Anterior cingulate cortex (tissue), 58 donors: Measurements from ENCODE around the gene PRLHR.
A peak's percentile ranks its signal among the peaks of the same experiment; 100 is the strongest.

Experiments used
- DNase-seq, 58 donors: peaks; one replicate each; lab custom pipeline; 2025; lab: John Stamatoyannopoulos, UW

The PRLHR gene

DNA sequence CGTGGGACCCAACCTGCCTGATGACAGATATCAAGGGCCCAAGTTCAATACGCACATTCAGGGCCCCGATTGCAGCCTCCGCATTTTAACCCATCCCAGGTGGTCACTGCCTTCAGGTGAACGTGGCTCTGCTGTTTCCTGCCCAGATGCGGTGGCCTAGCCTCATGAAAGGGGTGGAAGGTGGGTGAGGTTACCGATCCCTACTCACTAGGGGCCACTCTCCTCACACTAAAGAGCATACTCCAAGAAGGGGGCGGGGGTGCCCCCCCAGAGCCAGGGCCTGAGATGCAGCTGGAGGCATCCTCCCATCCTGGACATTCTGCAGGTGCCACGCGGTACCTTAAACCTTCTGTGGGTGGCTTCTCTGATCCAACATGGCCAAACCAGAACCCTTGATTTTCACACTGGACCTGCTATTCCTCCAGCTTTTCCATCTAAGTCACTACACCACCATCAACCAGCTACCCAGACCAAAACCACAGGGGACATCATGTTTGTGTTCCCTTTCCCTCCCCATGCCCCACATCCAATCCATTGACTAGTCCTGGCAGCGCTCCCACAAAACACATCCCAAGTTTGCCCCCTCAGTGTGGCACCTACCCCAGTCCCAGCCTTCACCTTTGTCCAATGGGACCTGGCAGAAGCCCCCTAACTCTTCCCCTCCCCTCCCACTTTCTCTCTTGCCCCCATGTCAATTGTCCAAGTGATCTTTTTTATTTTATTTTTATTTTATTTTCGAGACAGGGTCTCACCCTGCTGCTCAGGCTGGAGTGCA, 30.0 kb downstream of the PRLHR start:
- DNase-seq = no peak

DNA sequence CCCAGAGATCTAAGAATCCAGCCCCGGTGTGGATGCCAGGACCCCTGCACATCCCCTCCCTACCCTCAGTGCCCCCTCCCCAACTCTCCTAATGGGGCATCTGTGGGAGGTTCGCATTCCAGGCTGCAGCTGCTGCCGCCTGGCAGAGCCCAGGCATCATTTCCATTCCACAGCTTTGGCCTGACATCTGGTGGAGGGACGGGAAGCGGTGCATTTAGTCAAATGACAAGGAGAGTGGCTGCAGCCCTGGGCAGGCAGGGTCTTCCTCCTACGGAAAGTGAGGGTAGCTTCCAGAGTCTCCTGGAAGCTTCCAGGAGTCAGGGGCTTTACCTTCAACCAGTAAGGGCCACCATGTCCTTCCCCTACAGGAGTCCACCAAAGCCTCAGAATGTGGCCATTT, 30.8 kb downstream of the PRLHR start:
- peak in 9 of 58 donors; percentile 6 to 33 (median 18) for DNase-seq

DNA sequence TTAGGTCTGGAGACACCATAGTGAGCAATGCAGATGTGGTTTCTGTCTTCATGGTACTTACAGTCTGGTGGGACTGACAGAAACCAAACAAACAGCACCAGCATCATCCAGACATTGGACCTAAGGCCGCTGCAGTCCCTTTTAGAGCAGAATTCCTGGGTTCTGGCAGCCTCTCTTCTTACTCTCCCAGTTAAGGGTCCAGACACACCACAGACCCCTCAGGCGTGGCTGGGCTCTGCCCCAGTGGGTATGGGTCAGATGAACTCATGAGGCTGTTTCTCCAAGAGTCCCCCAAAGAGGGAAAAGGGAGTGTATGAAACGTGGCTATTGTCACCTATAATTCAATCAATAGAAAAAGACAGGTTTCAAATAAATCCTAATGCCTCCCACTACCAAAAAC, 31.3 kb downstream of the PRLHR start:
- no peak for DNase-seq

DNA sequence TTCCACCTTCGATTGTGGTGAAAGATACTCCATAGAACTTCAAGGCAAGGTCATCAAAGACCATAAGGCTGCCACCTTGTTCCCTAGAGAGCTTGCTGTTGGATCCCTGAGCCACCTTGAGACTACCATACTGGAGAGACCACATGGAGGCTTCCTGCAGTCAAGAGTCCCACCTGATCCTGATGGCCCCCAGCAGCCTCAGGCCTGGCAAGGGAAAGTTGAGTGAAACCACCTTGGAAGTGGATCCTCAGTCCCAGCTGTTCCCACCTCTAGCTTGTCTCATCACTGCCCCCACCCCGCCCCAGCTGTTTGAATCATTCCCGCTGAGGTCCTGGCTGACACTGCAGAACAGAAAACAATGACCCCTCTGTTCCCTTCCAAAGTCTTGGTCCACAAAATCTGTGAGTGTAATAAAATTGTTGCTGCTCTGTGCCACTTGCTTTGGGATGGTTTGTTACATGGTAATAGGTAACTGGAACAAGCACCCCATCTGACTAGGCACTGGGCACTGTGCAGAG, 32.0 kb downstream of the PRLHR start:
- no peak for DNase-seq

DNA sequence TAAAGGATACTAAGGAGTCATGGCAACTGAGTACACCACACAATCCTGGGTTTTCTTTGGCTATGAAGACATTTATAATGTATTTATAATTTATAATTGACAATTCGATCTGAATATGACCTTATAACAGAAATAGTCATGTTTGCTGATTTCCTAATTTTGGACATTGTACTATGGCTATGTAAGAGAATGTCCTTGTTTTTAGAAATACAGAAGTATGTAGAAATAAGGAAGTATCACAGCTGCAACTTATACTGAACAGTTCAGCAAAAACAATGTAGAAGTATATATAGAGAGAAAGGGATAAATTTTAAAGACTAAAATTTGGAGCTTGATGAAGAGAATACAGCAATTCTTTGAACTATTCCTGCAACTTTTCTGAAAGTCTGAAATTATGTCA, 32.6 kb downstream of the PRLHR start:
- no peak for DNase-seq

DNA sequence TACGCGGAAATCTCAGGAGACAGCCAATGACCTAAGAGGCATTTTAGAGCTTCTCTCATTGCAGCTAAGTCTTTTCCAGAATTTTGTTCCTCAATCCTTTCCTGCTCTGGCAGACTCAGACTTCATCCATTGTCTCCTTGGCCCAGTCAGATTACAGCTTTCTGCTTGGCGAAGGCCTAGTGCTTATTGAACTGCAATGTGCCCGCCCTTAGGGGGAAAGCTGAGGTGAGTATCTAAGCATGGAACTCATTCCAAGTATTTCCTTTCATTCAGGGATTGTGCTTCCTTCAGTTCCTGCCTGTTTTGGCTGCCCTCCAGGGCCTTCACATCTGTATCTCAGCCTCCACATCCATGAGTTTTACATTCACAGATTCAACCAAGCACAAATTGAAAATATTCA, 37.5 kb downstream of the PRLHR start:
- no peak for DNase-seq

DNA sequence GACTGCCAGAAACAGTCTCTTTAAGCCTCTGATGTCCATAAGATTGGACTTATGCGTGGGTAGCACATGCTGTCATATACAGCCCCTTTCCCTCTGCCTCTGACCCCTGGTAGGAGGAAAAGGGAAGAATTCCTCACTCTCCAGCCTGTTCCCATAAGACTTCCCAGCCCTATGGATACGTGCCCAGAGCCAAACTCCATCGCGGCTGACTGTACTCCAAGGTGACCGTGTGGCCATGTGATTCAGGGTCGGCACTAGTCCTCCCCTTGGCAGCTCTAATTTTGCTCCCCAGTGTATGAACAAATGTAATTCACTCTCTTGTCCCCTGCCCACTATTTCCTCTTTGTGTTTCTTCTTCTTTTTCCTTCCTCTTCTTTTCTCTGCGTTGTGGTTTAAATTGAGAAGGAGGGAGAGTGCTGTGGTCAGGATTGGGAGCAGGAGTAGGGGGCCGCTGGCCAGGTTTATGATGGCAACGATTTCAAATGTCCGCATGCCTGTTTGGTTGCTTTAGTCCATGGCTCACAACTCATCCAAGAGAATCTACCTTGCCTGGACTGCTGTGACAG, 43.8 kb downstream of the PRLHR start:
- DNase-seq = no peak

DNA sequence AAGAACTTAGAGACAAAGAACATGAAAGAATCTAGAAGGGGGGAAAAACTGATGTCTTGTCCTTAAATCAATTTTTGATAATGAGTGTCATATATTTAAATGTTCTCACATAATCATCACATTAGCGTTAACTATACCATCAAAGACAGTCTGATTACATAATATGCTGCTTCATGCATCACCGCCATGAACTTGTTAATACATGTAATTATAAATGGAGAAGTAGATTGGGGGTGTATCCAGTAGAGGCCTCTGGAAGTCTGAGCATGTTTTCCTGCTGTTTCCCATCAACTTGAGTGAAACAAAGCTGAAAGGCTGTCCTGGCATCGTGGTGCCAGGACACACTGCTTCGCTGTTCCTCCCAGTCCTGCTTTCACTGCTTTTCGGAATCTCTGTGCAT, 48.2 kb downstream of the PRLHR start:
- DNase-seq = no peak

DNA sequence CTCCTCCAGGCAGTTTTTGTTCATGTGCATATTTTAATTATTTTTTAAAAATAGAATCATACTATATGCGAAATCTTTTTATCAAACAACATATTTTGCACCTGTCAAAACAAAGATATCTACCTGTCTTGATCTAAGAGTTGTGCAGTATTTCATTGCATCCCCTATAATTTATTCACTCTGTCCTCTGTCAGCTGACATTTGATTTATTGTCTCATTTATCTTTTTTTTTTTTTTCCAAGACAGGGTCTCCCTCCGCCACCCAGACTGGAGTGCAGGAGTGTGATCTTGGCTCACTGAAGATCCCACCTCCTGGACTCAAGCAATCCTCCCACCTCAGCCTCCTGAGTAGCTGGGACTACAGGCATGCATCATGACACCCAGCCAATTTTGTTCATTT, 49.0 kb downstream of the PRLHR start:
- DNase-seq = no peak

DNA sequence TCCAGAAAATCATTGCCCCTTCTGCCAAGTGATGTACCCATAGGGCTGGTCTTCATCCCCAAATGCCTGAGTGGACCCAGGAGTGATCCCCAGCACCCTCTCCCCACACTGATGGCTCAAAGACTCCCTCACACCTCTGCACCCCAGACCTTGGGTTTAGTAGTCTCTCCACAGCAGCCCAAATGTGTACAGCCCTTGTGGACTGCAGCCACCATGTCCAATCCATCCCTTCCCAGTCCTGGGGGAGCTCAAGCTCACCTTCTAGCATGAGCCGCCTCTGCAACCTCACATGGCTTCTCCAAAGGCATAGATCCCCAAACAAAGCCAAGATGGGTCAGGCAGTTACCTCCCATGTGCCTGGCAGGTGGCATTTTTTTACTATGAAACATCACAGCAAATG, 50.1 kb downstream of the PRLHR start:
- DNase-seq = no peak

DNA sequence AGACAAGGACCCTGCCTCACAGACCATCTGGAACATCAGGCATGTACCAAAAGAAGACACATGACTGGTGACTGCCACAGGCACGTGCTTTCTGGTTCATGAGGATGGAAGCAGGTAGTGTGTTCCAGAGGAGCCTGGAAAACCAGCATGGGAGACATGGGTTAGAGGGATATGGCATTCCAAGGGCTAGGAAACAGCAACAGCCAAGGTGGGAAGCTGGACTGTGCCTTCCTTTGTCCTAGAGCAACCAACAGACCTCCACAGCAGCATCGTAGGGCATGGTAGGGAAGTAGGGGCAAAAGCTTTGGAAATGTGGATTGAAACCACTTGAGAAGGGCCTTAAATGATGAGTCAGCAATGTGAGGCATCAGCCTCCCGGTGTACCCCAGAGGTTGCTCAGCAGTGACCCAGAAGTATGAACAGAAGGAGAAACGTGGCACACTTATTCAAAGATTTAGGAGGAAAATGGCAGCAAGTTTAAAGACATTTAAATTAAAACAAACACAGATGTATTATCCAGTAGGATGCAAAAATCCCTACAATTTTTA, 51.0 kb downstream of the PRLHR start:
- no peak for DNase-seq

DNA sequence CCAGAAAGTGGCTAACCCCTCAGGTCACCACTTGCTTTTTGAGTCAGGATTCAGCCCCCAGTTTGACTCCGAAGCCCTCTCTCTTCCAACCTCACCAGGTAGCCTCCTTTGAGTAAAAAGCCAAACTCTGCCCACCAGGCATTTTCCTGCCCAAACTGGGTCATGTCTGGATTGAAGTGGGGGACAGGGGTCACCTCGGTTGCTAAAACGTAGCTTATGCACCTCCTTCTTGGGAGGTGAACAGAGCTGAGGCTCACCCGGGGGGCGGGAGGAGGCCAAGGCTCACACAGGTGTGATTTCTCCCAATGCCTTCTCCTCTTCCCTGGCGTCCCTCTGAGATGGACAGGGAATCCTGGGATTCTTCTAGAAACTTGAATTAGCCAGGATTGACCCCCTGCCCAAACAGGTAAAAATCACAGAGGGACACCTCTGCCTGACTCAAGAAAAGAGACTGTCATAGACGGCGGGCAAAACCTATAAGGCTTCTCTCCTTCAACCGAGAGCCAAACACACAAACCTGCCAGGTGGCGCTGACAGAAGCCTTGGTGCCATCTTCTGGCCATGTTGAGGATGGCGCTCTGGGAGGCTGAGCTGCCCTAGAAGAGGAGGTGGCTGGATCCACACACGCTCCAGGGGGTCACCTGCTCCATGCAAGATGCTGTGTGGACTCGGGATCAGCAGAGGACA, 51.6 kb downstream of the PRLHR start:
- peak in 11 of 58 donors; percentile 5 to 64 (median 21) for DNase-seq

DNA sequence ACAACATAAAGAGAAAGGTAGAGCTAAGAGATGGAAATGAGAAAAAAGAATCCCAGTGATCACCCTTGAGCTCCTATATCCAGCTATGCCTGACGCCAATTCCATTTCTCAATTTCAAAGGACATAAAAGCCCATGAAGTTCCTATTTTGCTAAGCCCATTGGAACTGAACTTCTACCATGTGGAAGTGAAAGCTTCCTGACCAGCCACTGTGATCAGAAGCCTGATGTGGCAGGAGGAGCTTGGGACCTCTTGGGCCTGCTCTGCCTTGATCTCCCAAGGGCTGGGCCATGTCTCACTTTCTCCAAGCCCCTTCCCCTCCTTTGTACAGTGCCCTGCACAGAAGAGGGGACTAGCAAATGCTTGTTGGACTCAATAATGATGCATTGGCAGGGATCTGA, 52.7 kb downstream of the PRLHR start:
- DNase-seq = no peak

DNA sequence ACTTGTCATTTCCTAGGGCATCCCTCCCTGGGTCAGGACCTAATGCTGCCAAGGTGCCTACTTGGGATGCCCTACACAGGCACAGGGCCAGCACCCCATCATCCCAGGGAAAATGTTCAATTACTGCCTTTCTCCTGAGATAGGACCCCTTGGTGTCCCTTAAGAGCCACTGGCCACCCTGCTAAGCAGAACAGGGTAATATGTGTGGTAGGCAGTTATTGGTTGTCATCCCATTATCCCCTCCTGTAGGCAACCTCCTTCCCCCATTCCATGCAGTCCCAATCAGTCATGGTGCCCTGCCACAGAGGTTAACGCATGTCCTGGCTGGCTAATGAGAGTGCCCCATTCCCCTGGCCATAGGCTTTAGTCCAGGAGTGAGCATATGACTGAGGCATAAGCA, 53.2 kb downstream of the PRLHR start:
- no peak for DNase-seq

DNA sequence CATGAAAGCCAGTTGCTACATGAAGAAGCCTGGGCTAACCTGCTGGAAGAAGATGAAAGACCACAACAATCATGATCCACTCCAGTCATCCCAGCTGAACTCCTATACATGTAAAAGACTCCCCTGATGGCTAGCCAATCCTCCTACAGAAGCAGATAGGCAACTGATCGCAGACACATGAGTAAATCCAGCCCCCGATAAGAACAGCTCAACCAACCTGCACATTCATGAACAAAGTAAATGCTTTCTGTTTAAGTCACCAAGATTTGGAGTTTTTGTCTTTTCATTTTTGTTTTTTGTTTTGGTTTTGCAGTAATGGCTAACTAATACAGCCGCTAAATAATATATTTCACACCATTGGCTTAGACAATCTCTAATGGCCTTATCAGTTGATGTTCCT, 53.7 kb downstream of the PRLHR start:
- DNase-seq = no peak
